ENCODE results near the gene DUSP15. TPM values are rescaled to one million over a fixed set of nuclear protein-coding genes. Genes with fewer than 3 reads are reported as not detected.
A peak's percentile ranks its signal among the peaks of the same experiment; 100 is the strongest.
"Not testable (repeated sequence)": the region's sequence is repeated elsewhere in the genome, so short reads cannot be mapped to it uniquely, and the experiment has no call there.

The DUSP15 gene, protein sequence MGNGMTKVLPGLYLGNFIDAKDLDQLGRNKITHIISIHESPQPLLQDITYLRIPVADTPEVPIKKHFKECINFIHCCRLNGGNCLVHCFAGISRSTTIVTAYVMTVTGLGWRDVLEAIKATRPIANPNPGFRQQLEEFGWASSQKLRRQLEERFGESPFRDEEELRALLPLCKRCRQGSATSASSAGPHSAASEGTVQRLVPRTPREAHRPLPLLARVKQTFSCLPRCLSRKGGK
- total RNA-seq (1 to 10 TPM; 4.1 to 4.7 TPM), polyA plus RNA-seq (1 to 10 TPM; 1.6 to 1.7 TPM)
- long read RNA-seq, donor 1, partial matches to known transcripts: 0 of 10 reads
- long read RNA-seq, donor 1, other reads (novel, unspliced or antisense): 0 of 10 reads
- long read RNA-seq, donor 2, partial matches to known transcripts: 0 of 2 reads
- long read RNA-seq, donor 2, other reads (novel, unspliced or antisense): 0 of 2 reads
- long read RNA-seq, donor 3, partial matches to known transcripts: 0 of 2 reads
- long read RNA-seq, donor 3, other reads (novel, unspliced or antisense): 0 of 2 reads
- long read RNA-seq, donor 4, partial matches to known transcripts: 0 of 1 reads
- long read RNA-seq, donor 4, other reads (novel, unspliced or antisense): 0 of 1 reads
- long read RNA-seq, donor 5, partial matches to known transcripts: 0 of 6 reads
- long read RNA-seq, donor 5, other reads (novel, unspliced or antisense): 0 of 6 reads

DNA sequence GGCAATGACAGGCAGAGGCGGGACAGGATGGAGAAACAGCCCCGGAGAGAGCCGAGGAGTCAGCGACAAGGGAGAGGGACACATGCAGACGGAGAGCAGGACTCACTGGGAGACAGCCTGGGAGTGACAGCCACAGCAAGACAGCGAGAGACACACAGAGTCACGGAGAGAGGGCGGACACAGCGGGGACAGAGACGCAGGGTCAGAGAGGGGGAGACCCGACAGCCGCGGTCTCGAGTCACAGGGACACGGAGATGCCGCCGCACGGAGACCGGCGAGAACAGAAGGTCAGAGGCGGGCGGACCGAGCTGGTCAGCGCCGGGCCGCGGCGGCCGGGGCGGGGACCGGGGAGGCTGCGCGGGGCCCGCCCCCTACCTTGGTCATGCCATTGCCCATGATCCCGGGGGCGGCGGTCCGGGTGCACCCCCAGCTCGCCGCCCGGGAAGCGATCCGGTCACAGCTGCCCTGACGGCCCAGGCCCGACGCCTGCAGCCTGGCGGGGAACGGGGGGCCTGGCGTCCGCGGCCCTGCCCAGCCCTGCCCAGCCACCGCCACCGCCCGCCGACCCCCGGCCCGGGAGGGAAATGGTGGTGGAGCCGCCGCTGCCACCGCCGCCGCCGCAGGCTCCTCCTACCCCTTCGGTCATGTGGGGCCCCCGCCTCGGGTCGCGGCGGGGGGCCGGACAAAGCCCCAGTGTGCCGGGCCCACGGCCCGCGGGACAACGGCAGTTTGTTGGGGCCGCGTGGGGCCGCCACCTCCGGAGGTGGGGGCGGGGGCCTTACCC is at the start of gene DUSP15, which contains the start of gene TTLL9:
Gene DUSP15 (minus strand): TSS at position 586 of the 784 bp plus-strand sequence. CDS start 190 bp downstream, at position 396.
Gene TTLL9 (plus strand): TSS at position 693 of the 784 bp plus-strand sequence. CDS start 493 bp downstream, outside the sequence.
- TF ChIP-seq, protein P1, sequence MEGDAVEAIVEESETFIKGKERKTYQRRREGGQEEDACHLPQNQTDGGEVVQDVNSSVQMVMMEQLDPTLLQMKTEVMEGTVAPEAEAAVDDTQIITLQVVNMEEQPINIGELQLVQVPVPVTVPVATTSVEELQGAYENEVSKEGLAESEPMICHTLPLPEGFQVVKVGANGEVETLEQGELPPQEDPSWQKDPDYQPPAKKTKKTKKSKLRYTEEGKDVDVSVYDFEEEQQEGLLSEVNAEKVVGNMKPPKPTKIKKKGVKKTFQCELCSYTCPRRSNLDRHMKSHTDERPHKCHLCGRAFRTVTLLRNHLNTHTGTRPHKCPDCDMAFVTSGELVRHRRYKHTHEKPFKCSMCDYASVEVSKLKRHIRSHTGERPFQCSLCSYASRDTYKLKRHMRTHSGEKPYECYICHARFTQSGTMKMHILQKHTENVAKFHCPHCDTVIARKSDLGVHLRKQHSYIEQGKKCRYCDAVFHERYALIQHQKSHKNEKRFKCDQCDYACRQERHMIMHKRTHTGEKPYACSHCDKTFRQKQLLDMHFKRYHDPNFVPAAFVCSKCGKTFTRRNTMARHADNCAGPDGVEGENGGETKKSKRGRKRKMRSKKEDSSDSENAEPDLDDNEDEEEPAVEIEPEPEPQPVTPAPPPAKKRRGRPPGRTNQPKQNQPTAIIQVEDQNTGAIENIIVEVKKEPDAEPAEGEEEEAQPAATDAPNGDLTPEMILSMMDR (IDR thresholded peaks at IDR 0.05; ENCODE audit: control extremely low read depth, extremely low read depth): no peak
- ATAC-seq (ENCODE audit: insufficient read depth, low FRiP score) (peak; percentile 70), DNase-seq (peak; percentile 56 to 69 (median 64))
- Histone ChIP-seq H3K4me3 (peak within 1 kb of the TSS; percentile 61), H3K9me3 (ENCODE audit: control insufficient read depth in 4 of 4, insufficient read depth in 3 of 4, low read length in 3 of 4) (no peaks in the 10 kb centered on the region), H3K27ac (ENCODE audit: low read depth in 1 of 2, low read length in 1 of 2) (peak within 1 kb of the TSS in 1 of 2 donors; percentile 28), H3K4me1 (ENCODE audit: control insufficient read depth in 5 of 5, insufficient read depth in 5 of 5, low read length in 5 of 5) (peaks cover 0 to 18% (median 5%) of the 10 kb centered on the region in 5 donors), H3K9ac (ENCODE audit: insufficient read depth in 1 of 2, low read length in 2 of 2) (peak within 1 kb of the TSS; percentile 49 to 90), H3K36me3 (ENCODE audit: control insufficient read depth in 4 of 4, insufficient read depth in 4 of 4, low read length in 4 of 4) (peaks cover 0 to 6% (median 0%) of the 10 kb centered on the region in 4 donors), H3K27me3 (ENCODE audit: control insufficient read depth in 3 of 3, insufficient read depth in 3 of 3, low read length in 2 of 3) (no peaks in the 10 kb centered on the region)
- WGBS, 2 donors: 1 to 2% methylated on average over 28 to 80 of the region's 80 CpGs

- H3K9me3 ChIP-seq (ENCODE audit: control insufficient read depth in 4 of 4, insufficient read depth in 3 of 4, low read length in 3 of 4): peaks cover 0 to 2% (median 0%) of the 10 kb centered on the region in 4 donors
- peaks cover 0 to 4% (median 0%) of the 10 kb centered on the region in 5 donors for H3K4me1 ChIP-seq (ENCODE audit: control insufficient read depth in 5 of 5, insufficient read depth in 5 of 5, low read length in 5 of 5)
- no peak overlapping the region for H3K9ac ChIP-seq (ENCODE audit: insufficient read depth in 1 of 2, low read length in 2 of 2)
- no peaks in the 10 kb centered on the region for H3K36me3 ChIP-seq (ENCODE audit: control insufficient read depth in 4 of 4, insufficient read depth in 4 of 4, low read length in 4 of 4)
- ATAC-seq (ENCODE audit: insufficient read depth, low FRiP score) (no peak), DNase-seq (no peak)
- H3K27ac ChIP-seq (ENCODE audit: low read depth in 1 of 2, low read length in 1 of 2): no peak overlapping the region
- no peak overlapping the region for H3K4me3 ChIP-seq
- H3K27me3 ChIP-seq (ENCODE audit: control insufficient read depth in 3 of 3, insufficient read depth in 3 of 3, low read length in 2 of 3): no peaks in the 10 kb centered on the region
- TF ChIP-seq, protein P1 (IDR thresholded peaks at IDR 0.05; ENCODE audit: control extremely low read depth, extremely low read depth): no peak
- WGBS, 2 donors: 56 to 60% methylated on average over 6 of the region's 6 CpGs
Observed at GRCh38 chr20:31919410-31920155, 49.3 kb upstream of the DUSP15 start.

DNA sequence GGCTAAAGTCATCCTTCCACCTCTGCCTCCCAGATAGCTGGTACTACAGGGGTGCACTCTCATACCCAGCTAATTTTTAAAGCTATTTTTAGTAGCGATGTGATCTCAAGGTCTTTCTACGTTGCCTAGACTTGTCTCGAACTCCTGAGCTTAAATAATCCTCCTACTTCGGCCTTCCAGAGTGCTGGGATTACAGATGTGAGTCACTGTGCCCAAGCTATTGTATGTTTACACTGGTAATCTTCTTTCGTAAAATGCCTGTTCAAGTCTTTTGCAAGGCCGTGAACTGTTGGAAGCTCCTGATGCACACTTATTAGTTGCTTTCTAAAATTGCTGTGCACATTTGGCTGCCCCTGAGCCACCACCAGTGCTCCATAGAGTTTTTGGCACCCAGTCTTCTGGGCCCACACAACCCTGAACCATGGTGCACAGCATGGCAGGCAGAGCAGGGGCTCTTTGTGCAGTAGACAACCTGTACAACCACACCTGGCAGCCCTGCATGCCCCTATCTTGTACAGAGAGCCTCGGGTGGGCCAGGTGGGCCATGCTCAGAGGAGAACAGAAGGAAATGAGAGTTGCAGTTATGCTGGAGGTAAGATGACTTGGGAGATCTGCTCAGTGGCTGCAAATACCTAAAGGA is 48.3 kb upstream of the DUSP15 start:
- 80 to 87% methylated on average over 7 of the region's 7 CpGs for WGBS, 2 donors
- no peak for DNase-seq
- TF ChIP-seq, protein P1 (IDR thresholded peaks at IDR 0.05; ENCODE audit: control extremely low read depth, extremely low read depth): no peak

DNA sequence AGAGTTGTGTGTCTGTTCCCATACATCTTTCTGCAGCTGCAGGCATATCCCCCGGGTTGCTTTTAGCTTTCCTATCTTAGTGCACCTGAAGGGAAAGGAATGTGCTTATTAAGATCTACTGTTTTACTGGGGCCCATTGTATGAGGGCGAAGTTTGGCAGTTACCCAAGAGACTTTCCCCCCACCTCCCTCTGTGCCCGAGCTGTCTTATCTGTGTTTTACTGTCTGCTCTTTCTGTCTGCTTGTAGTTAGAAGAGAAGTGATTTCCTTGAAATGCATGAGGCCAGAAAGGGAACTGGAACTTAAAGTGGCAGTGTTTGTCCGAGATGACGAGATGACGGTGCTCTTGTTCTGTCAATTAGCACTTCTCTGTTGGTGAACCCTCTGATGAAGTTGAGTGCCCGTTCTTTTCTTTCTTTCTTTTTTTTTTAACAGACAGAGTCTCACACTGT is 47.7 kb upstream of the DUSP15 start:
- not testable (repeated sequence) for DNase-seq; H3K4me3 ChIP-seq; H3K9me3 ChIP-seq (ENCODE audit: control insufficient read depth in 4 of 4, insufficient read depth in 3 of 4, low read length in 3 of 4); H3K27ac ChIP-seq (ENCODE audit: low read depth in 1 of 2, low read length in 1 of 2); H3K27me3 ChIP-seq (ENCODE audit: control insufficient read depth in 3 of 3, insufficient read depth in 3 of 3, low read length in 2 of 3); H3K4me1 ChIP-seq (ENCODE audit: control insufficient read depth in 5 of 5, insufficient read depth in 5 of 5, low read length in 5 of 5); ATAC-seq (ENCODE audit: insufficient read depth, low FRiP score); H3K9ac ChIP-seq (ENCODE audit: insufficient read depth in 1 of 2, low read length in 2 of 2); H3K36me3 ChIP-seq (ENCODE audit: control insufficient read depth in 4 of 4, insufficient read depth in 4 of 4, low read length in 4 of 4)
- WGBS, 2 donors: 3 to 8% methylated on average over 7 of the region's 7 CpGs

More for the DNA sequence above, 48.3 kb upstream of the DUSP15 start:
- no peak for ATAC-seq (ENCODE audit: insufficient read depth, low FRiP score)
- H3K9me3 ChIP-seq (ENCODE audit: control insufficient read depth in 4 of 4, insufficient read depth in 3 of 4, low read length in 3 of 4): peaks cover 0 to 2% (median 0%) of the 10 kb centered on the region in 4 donors
- peaks cover 0 to 10% (median 0%) of the 10 kb centered on the region in 5 donors for H3K4me1 ChIP-seq (ENCODE audit: control insufficient read depth in 5 of 5, insufficient read depth in 5 of 5, low read length in 5 of 5)
- no peak overlapping the region for H3K9ac ChIP-seq (ENCODE audit: insufficient read depth in 1 of 2, low read length in 2 of 2)
- no peaks in the 10 kb centered on the region for H3K27me3 ChIP-seq (ENCODE audit: control insufficient read depth in 3 of 3, insufficient read depth in 3 of 3, low read length in 2 of 3)
- no peak overlapping the region for H3K27ac ChIP-seq (ENCODE audit: low read depth in 1 of 2, low read length in 1 of 2)
- H3K36me3 ChIP-seq (ENCODE audit: control insufficient read depth in 4 of 4, insufficient read depth in 4 of 4, low read length in 4 of 4): no peaks in the 10 kb centered on the region
- no peak overlapping the region for H3K4me3 ChIP-seq
